MM.1S (cell line): ENCODE data around the gene GCNT2.

Experiments used
- DNase-seq: peaks from one replicate; pipeline ENCODE4 v3.0.0-alpha.2; 2015
- H2AFZ ChIP-seq: fragments of 300-600 bp; sonication (generic); 2 replicates; pipeline ENCODE4 v1.6.0; 2016; ENCODE audit warnings: antibody characterized with exemption, low read length
- H3F3A ChIP-seq: fragments of 300-600 bp; sonication (generic); 2 replicates; pipeline ENCODE4 v1.6.1; 2016; ENCODE audit warnings: mild to moderate bottlenecking, antibody characterized with exemption, low read length, moderate library complexity, mixed read lengths; ENCODE audit not compliant: insufficient read depth
- H3K27ac ChIP-seq: fragments of 300-600 bp; sonication (generic); 2 replicates; pipeline ENCODE4 v1.5.1; 2016; ENCODE audit warnings: mild to moderate bottlenecking, low read length
- H3K27me3 ChIP-seq: fragments of 300-600 bp; sonication (generic); replicated peaks from 2 replicates; pipeline ENCODE4 v1.6.0; 2016; ENCODE audit warnings: low read length; ENCODE audit not compliant: insufficient read depth
- H3K36me3 ChIP-seq: fragments of 300-600 bp; sonication (generic); replicated peaks from 2 replicates; pipeline ENCODE4 v1.6.1; 2016; ENCODE audit warnings: mild to moderate bottlenecking, low read length, mixed read lengths; ENCODE audit not compliant: insufficient read depth
- H3K4me1 ChIP-seq: fragments of 300-600 bp; sonication (generic); 2 replicates; pipeline ENCODE4 v1.6.1; 2016; ENCODE audit warnings: low read length, mixed read lengths
- H3K4me2 ChIP-seq: fragments of 300-600 bp; sonication (generic); 2 replicates; pipeline ENCODE4 v1.6.0; 2016; ENCODE audit warnings: low read depth, low read length
- H3K4me3 ChIP-seq: fragments of 300-600 bp; sonication (generic); 2 replicates; pipeline ENCODE4 v1.5.1; 2016; ENCODE audit warnings: low read length, mixed read lengths
- H3K79me2 ChIP-seq: fragments of 300-600 bp; sonication (generic); 2 replicates; pipeline ENCODE4 v1.6.1; 2016; ENCODE audit warnings: mixed run types, low read length, mixed read lengths
- H3K9ac ChIP-seq: fragments of 300-600 bp; sonication (generic); 2 replicates; pipeline ENCODE4 v1.6.1; 2016; ENCODE audit warnings: low read length, mixed read lengths
- H3K9me2 ChIP-seq: fragments of 300-600 bp; sonication (generic); replicated peaks from 2 replicates; pipeline ENCODE4 v1.6.1; 2016; ENCODE audit warnings: mild to moderate bottlenecking, low read length, mixed read lengths; ENCODE audit not compliant: insufficient read depth
- H3K9me3 ChIP-seq: fragments of 300-600 bp; sonication (generic); replicated peaks from 2 replicates; pipeline ENCODE4 v1.6.1; 2016; ENCODE audit warnings: mild to moderate bottlenecking, low read length, mixed read lengths; ENCODE audit not compliant: insufficient read depth
- H4K20me1 ChIP-seq: fragments of 300-600 bp; sonication (generic); 2 replicates; pipeline ENCODE4 v1.6.1; 2016; ENCODE audit warnings: mild to moderate bottlenecking, low read length, moderate library complexity, mixed read lengths; ENCODE audit not compliant: insufficient read depth
- CTCF ChIP-seq: fragments of 300-600 bp; sonication (generic); IDR thresholded peaks from 2 replicates; pipeline ENCODE4 v1.5.1; 2016; ENCODE audit warnings: antibody characterized with exemption, low read length, mixed read lengths
- EZH2 ChIP-seq: fragments of 300-600 bp; sonication (generic); optimal IDR thresholded peaks from 2 replicates; pipeline ENCODE3; 2017; ENCODE audit warnings: low read depth, mild to moderate bottlenecking, antibody characterized with exemption, low read length, mixed read lengths
- EZH2phosphoT487 ChIP-seq: fragments of 300-600 bp; sonication (generic); IDR thresholded peaks from 2 replicates; pipeline ENCODE4 v1.6.1; 2018; ENCODE audit warnings: antibody characterized with exemption, low read length

Gene GCNT2

GRCh38 chr6:10585209-10585845 is 64.2 kb downstream of the GCNT2 start:
- no peaks in the 10 kb centered on the region for H4K20me1 ChIP-seq
- no peak overlapping the region for H3K27ac ChIP-seq
- no peaks in the 10 kb centered on the region for H3K79me2 ChIP-seq
- H3K9me2 ChIP-seq = no peaks in the 10 kb centered on the region
- no peak overlapping the region for H3K4me3 ChIP-seq
- H3K4me2 ChIP-seq = no peak overlapping the region
- no peaks in the 10 kb centered on the region for H3K27me3 ChIP-seq
- no peaks in the 10 kb centered on the region for H3K36me3 ChIP-seq
- no peaks in the 10 kb centered on the region for H3F3A ChIP-seq
- no peak overlapping the region for H3K9ac ChIP-seq
- H3K9me3 ChIP-seq = no peaks in the 10 kb centered on the region
- no peaks in the 10 kb centered on the region for H3K4me1 ChIP-seq
- no peak overlapping the region for H2AFZ ChIP-seq
- DNase-seq = no peak
- TF ChIP-seq EZH2 (no peak), EZH2phosphoT487 (no peak), CTCF (no peak)

- H3K27me3 ChIP-seq = no peaks in the 10 kb centered on the region
- no peak for TF ChIP-seq CTCF
- TF ChIP-seq EZH2phosphoT487 = no peak
- no peak for TF ChIP-seq EZH2
- no peak overlapping the region for H2AFZ ChIP-seq
- no peak overlapping the region for H3K27ac ChIP-seq
- H3K9me3 ChIP-seq = no peaks in the 10 kb centered on the region
- H3K36me3 ChIP-seq = no peaks in the 10 kb centered on the region
- H3F3A ChIP-seq = no peaks in the 10 kb centered on the region
- H3K9ac ChIP-seq = no peak overlapping the region
- H3K4me3 ChIP-seq = no peak overlapping the region
- no peaks in the 10 kb centered on the region for H3K9me2 ChIP-seq
- no peaks in the 10 kb centered on the region for H3K4me1 ChIP-seq
- H4K20me1 ChIP-seq = no peaks in the 10 kb centered on the region
- DNase-seq = no peak
- H3K79me2 ChIP-seq = no peaks in the 10 kb centered on the region
- no peak overlapping the region for H3K4me2 ChIP-seq
These were observed 65.2 kb downstream of the GCNT2 start for GRCh38 chr6:10586302-10586701.

GRCh38 chr6:10587656-10588406 is 66.7 kb downstream of the GCNT2 start:
- no peak overlapping the region for H3K4me2 ChIP-seq
- no peaks in the 10 kb centered on the region for H3K4me1 ChIP-seq
- H3K9me3 ChIP-seq = no peaks in the 10 kb centered on the region
- no peak overlapping the region for H3K27ac ChIP-seq
- no peak for DNase-seq
- H3K79me2 ChIP-seq = no peaks in the 10 kb centered on the region
- H3K4me3 ChIP-seq = no peak overlapping the region
- TF ChIP-seq EZH2 (no peak), CTCF (no peak)
- no peaks in the 10 kb centered on the region for H3K36me3 ChIP-seq
- H3K9me2 ChIP-seq = no peaks in the 10 kb centered on the region
- no peaks in the 10 kb centered on the region for H4K20me1 ChIP-seq
- H2AFZ ChIP-seq = no peak overlapping the region
- H3K9ac ChIP-seq = no peak overlapping the region
- H3K27me3 ChIP-seq = no peaks in the 10 kb centered on the region
- no peaks in the 10 kb centered on the region for H3F3A ChIP-seq
